GM12878 (cell line): ENCODE data around the gene TAX1BP1.

ENCODE experiments used
- CTCF ChIP-seq, 3 experiments: IDR thresholded peaks in 2 of 3; conservative IDR thresholded peaks in 1 of 3; 2 replicates each; pipeline ENCODE4 v1.5.1; 2011; ENCODE audit warnings: low read depth in 3 of 3, low read length in 3 of 3, mild to moderate bottlenecking in 3 of 3, control low read depth in 2 of 3, moderate library complexity in 2 of 3, inconsistent platforms in 1 of 3, mixed read lengths in 1 of 3; ENCODE audit not compliant: control insufficient read depth in 2 of 3, insufficient read depth in 1 of 3; ENCODE audit errors: extremely low read depth in 1 of 3
- E4F1 ChIP-seq: fragments of 450-650 bp; IDR thresholded peaks from 2 replicates; pipeline ENCODE4 v1.6.1; 2018; ENCODE audit warnings: borderline replicate concordance, mild to moderate bottlenecking; ENCODE audit not compliant: partially characterized antibody
- EZH2 ChIP-seq: IDR thresholded peaks from 2 replicates; pipeline ENCODE4 v1.6.1; 2012; ENCODE audit warnings: low read depth, mild to moderate bottlenecking, control low read depth, inconsistent platforms, low read length, borderline replicate concordance; ENCODE audit not compliant: control insufficient read depth
- MYC ChIP-seq: IDR thresholded peaks from 2 replicates; pipeline ENCODE4 v1.6.1; 2011; ENCODE audit warnings: mild to moderate bottlenecking, low read length, moderate library complexity, inconsistent platforms; ENCODE audit not compliant: insufficient read depth, insufficient replicate concordance, insufficient read length, severe bottlenecking
- NFYA ChIP-seq: IDR thresholded peaks from 2 replicates; pipeline ENCODE4 v1.6.1; 2011; ENCODE audit warnings: low read depth, mild to moderate bottlenecking, low read length, improper control_type of control experiment, borderline replicate concordance
- NR2C1 ChIP-seq: fragments of 450-650 bp; IDR thresholded peaks from 2 replicates; pipeline ENCODE4 v1.6.1; 2017; ENCODE audit warnings: antibody characterized with exemption, mild to moderate bottlenecking, moderate library complexity
- POLR2AphosphoS5 ChIP-seq: IDR thresholded peaks from 2 replicates; pipeline ENCODE4 v1.6.1; 2011; ENCODE audit warnings: mild to moderate bottlenecking, low read length, inconsistent platforms
- RAD21 ChIP-seq: IDR thresholded peaks from 2 replicates; pipeline ENCODE4 v1.6.1; 2011; ENCODE audit warnings: mild to moderate bottlenecking, low read depth, low read length, moderate library complexity; ENCODE audit not compliant: insufficient read depth
- SIN3A ChIP-seq: IDR thresholded peaks from 2 replicates; pipeline ENCODE4 v1.6.1; 2012; ENCODE audit warnings: low read depth, low read length, improper control_type of control experiment
- TARDBP ChIP-seq: IDR thresholded peaks from 2 replicates; pipeline ENCODE4 v1.6.1; 2016; ENCODE audit warnings: borderline replicate concordance
- ZBED1 ChIP-seq: IDR thresholded peaks from 2 replicates; pipeline ENCODE4 v1.6.1; 2016; ENCODE audit warnings: borderline replicate concordance

- TF ChIP-seq NFYA: no peak
- TF ChIP-seq RAD21: no peak
- no peak for TF ChIP-seq TARDBP
- TF ChIP-seq SIN3A: no peak
- no peak for TF ChIP-seq ZBED1
- no peak for TF ChIP-seq CTCF (IDR thresholded peaks at IDR 0.05 in 2 of 3, conservative IDR thresholded peaks at IDR 0.05 in 1 of 3; ENCODE audit: control insufficient read depth in 2 of 3, extremely low read depth in 1 of 3, insufficient read depth in 1 of 3, low read depth in 3 of 3, low read length in 3 of 3)
- TF ChIP-seq POLR2AphosphoS5: no peak
- TF ChIP-seq E4F1: no peak
- no peak for TF ChIP-seq EZH2
- TF ChIP-seq MYC: no peak
- no peak for TF ChIP-seq NR2C1
Measured at GRCh38 chr7:27771111-27771510, 31.1 kb downstream of the TAX1BP1 start.
